ENCODE data around the gene USP31.

USP31 gene

GRCh38 chr16:23088018-23088417, 61.2 kb downstream of the USP31 start:
- no peak overlapping the region for H3K9ac ChIP-seq (ENCODE audit: low read length in 5 of 5)

GRCh38 chr16:23085949-23086348, 63.3 kb downstream of the USP31 start:
- H3K9me3 ChIP-seq (ENCODE audit: control insufficient read depth in 5 of 5, low read length in 5 of 5), result no peaks in the 10 kb centered on the region
- H3K27me3 ChIP-seq (ENCODE audit: control insufficient read depth in 5 of 5, insufficient read depth in 4 of 5, low read length in 5 of 5), result no peaks in the 10 kb centered on the region
- no peak overlapping the region for H3K27ac ChIP-seq (ENCODE audit: low read depth, low read length)
- H3K36me3 ChIP-seq (ENCODE audit: control insufficient read depth in 5 of 5, insufficient read depth in 5 of 5, low read length in 5 of 5), result peaks cover 25 to 59% (median 34%) of the 10 kb centered on the region in 5 donors
- peaks cover 0 to 4% (median 0%) of the 10 kb centered on the region in 5 donors for H3K4me1 ChIP-seq (ENCODE audit: control insufficient read depth in 5 of 5, insufficient read depth in 5 of 5, low read length in 5 of 5)
- no peak overlapping the region for H3K4me3 ChIP-seq (ENCODE audit: low read depth in 1 of 5, low read length in 5 of 5)
- H3K9ac ChIP-seq (ENCODE audit: low read length in 5 of 5), result no peak overlapping the region

More at GRCh38 chr16:23088018-23088417, 61.2 kb downstream of the USP31 start:
- Histone ChIP-seq H3K27me3 (ENCODE audit: control insufficient read depth in 5 of 5, insufficient read depth in 4 of 5, low read length in 5 of 5) (no peaks in the 10 kb centered on the region), H3K27ac (ENCODE audit: low read depth, low read length) (no peak overlapping the region), H3K9me3 (ENCODE audit: control insufficient read depth in 5 of 5, low read length in 5 of 5) (no peaks in the 10 kb centered on the region), H3K4me3 (ENCODE audit: low read depth in 1 of 5, low read length in 5 of 5) (no peak overlapping the region), H3K36me3 (ENCODE audit: control insufficient read depth in 5 of 5, insufficient read depth in 5 of 5, low read length in 5 of 5) (peaks cover 20 to 42% (median 25%) of the 10 kb centered on the region in 5 donors), H3K4me1 (ENCODE audit: control insufficient read depth in 5 of 5, insufficient read depth in 5 of 5, low read length in 5 of 5) (peaks cover 0 to 4% (median 0%) of the 10 kb centered on the region in 5 donors)

GRCh38 chr16:23082161-23082788, 67.0 kb downstream of the USP31 start:
- Histone ChIP-seq H3K4me3 (ENCODE audit: low read depth in 1 of 5, low read length in 5 of 5) (no peak overlapping the region), H3K4me1 (ENCODE audit: control insufficient read depth in 5 of 5, insufficient read depth in 5 of 5, low read length in 5 of 5) (peaks cover 0 to 14% (median 0%) of the 10 kb centered on the region in 5 donors), H3K27ac (ENCODE audit: low read depth, low read length) (no peak overlapping the region), H3K36me3 (ENCODE audit: control insufficient read depth in 5 of 5, insufficient read depth in 5 of 5, low read length in 5 of 5) (peaks cover 28 to 64% (median 45%) of the 10 kb centered on the region in 5 donors), H3K27me3 (ENCODE audit: control insufficient read depth in 5 of 5, insufficient read depth in 4 of 5, low read length in 5 of 5) (no peaks in the 10 kb centered on the region), H3K9ac (ENCODE audit: low read length in 5 of 5) (no peak overlapping the region), H3K9me3 (ENCODE audit: control insufficient read depth in 5 of 5, low read length in 5 of 5) (no peaks in the 10 kb centered on the region)

GRCh38 chr16:23081675-23082119, 67.6 kb downstream of the USP31 start:
- peaks cover 0 to 14% (median 0%) of the 10 kb centered on the region in 5 donors for H3K4me1 ChIP-seq (ENCODE audit: control insufficient read depth in 5 of 5, insufficient read depth in 5 of 5, low read length in 5 of 5)
- H3K9me3 ChIP-seq (ENCODE audit: control insufficient read depth in 5 of 5, low read length in 5 of 5), result no peaks in the 10 kb centered on the region
- no peak overlapping the region for H3K27ac ChIP-seq (ENCODE audit: low read depth, low read length)
- H3K36me3 ChIP-seq (ENCODE audit: control insufficient read depth in 5 of 5, insufficient read depth in 5 of 5, low read length in 5 of 5), result peaks cover 25 to 64% (median 47%) of the 10 kb centered on the region in 5 donors
- H3K4me3 ChIP-seq (ENCODE audit: low read depth in 1 of 5, low read length in 5 of 5), result no peak overlapping the region
- H3K9ac ChIP-seq (ENCODE audit: low read length in 5 of 5), result no peak overlapping the region
- H3K27me3 ChIP-seq (ENCODE audit: control insufficient read depth in 5 of 5, insufficient read depth in 4 of 5, low read length in 5 of 5), result no peaks in the 10 kb centered on the region

GRCh38 chr16:23080747-23081146, 68.5 kb downstream of the USP31 start:
- H3K27ac ChIP-seq (ENCODE audit: low read depth, low read length), result no peak overlapping the region
- H3K36me3 ChIP-seq (ENCODE audit: control insufficient read depth in 5 of 5, insufficient read depth in 5 of 5, low read length in 5 of 5), result peaks cover 25 to 62% (median 48%) of the 10 kb centered on the region in 5 donors

GRCh38 chr16:23080329-23080728, 68.9 kb downstream of the USP31 start:
- H3K36me3 ChIP-seq (ENCODE audit: control insufficient read depth in 5 of 5, insufficient read depth in 5 of 5, low read length in 5 of 5), result peaks cover 25 to 64% (median 48%) of the 10 kb centered on the region in 5 donors
- H3K9me3 ChIP-seq (ENCODE audit: control insufficient read depth in 5 of 5, low read length in 5 of 5), result no peaks in the 10 kb centered on the region
- H3K27me3 ChIP-seq (ENCODE audit: control insufficient read depth in 5 of 5, insufficient read depth in 4 of 5, low read length in 5 of 5), result no peaks in the 10 kb centered on the region
- H3K27ac ChIP-seq (ENCODE audit: low read depth, low read length), result no peak overlapping the region
- no peak overlapping the region for H3K9ac ChIP-seq (ENCODE audit: low read length in 5 of 5)
- peaks cover 0 to 14% (median 0%) of the 10 kb centered on the region in 5 donors for H3K4me1 ChIP-seq (ENCODE audit: control insufficient read depth in 5 of 5, insufficient read depth in 5 of 5, low read length in 5 of 5)
- no peak overlapping the region for H3K4me3 ChIP-seq (ENCODE audit: low read depth in 1 of 5, low read length in 5 of 5)

More at GRCh38 chr16:23080747-23081146, 68.5 kb downstream of the USP31 start:
- no peak overlapping the region for H3K9ac ChIP-seq (ENCODE audit: low read length in 5 of 5)
- H3K4me3 ChIP-seq (ENCODE audit: low read depth in 1 of 5, low read length in 5 of 5), result no peak overlapping the region
- H3K9me3 ChIP-seq (ENCODE audit: control insufficient read depth in 5 of 5, low read length in 5 of 5), result no peaks in the 10 kb centered on the region
- H3K27me3 ChIP-seq (ENCODE audit: control insufficient read depth in 5 of 5, insufficient read depth in 4 of 5, low read length in 5 of 5), result no peaks in the 10 kb centered on the region
- peaks cover 0 to 14% (median 0%) of the 10 kb centered on the region in 5 donors for H3K4me1 ChIP-seq (ENCODE audit: control insufficient read depth in 5 of 5, insufficient read depth in 5 of 5, low read length in 5 of 5)

GRCh38 chr16:23079675-23080301, 69.5 kb downstream of the USP31 start:
- no peak overlapping the region for H3K9ac ChIP-seq (ENCODE audit: low read length in 5 of 5)
- H3K27me3 ChIP-seq (ENCODE audit: control insufficient read depth in 5 of 5, insufficient read depth in 4 of 5, low read length in 5 of 5), result no peaks in the 10 kb centered on the region
- H3K27ac ChIP-seq (ENCODE audit: low read depth, low read length), result no peak overlapping the region
- H3K4me3 ChIP-seq (ENCODE audit: low read depth in 1 of 5, low read length in 5 of 5), result no peak overlapping the region
- H3K9me3 ChIP-seq (ENCODE audit: control insufficient read depth in 5 of 5, low read length in 5 of 5), result no peaks in the 10 kb centered on the region
- peaks cover 0 to 14% (median 0%) of the 10 kb centered on the region in 5 donors for H3K4me1 ChIP-seq (ENCODE audit: control insufficient read depth in 5 of 5, insufficient read depth in 5 of 5, low read length in 5 of 5)
- peaks cover 20 to 62% (median 47%) of the 10 kb centered on the region in 5 donors for H3K36me3 ChIP-seq (ENCODE audit: control insufficient read depth in 5 of 5, insufficient read depth in 5 of 5, low read length in 5 of 5)

GRCh38 chr16:23074423-23074822, 74.8 kb downstream of the USP31 start:
- Histone ChIP-seq H3K9ac (ENCODE audit: low read length in 5 of 5) (no peak overlapping the region), H3K9me3 (ENCODE audit: control insufficient read depth in 5 of 5, low read length in 5 of 5) (no peaks in the 10 kb centered on the region), H3K27ac (ENCODE audit: low read depth, low read length) (no peak overlapping the region), H3K36me3 (ENCODE audit: control insufficient read depth in 5 of 5, insufficient read depth in 5 of 5, low read length in 5 of 5) (peaks cover 7 to 45% (median 30%) of the 10 kb centered on the region in 5 donors), H3K4me1 (ENCODE audit: control insufficient read depth in 5 of 5, insufficient read depth in 5 of 5, low read length in 5 of 5) (peaks cover 0 to 19% (median 15%) of the 10 kb centered on the region in 5 donors), H3K27me3 (ENCODE audit: control insufficient read depth in 5 of 5, insufficient read depth in 4 of 5, low read length in 5 of 5) (no peaks in the 10 kb centered on the region), H3K4me3 (ENCODE audit: low read depth in 1 of 5, low read length in 5 of 5) (no peak overlapping the region)

- no peaks in the 10 kb centered on the region for H3K9me3 ChIP-seq (ENCODE audit: control insufficient read depth in 5 of 5, low read length in 5 of 5)
- peaks cover 0 to 18% (median 15%) of the 10 kb centered on the region in 5 donors for H3K4me1 ChIP-seq (ENCODE audit: control insufficient read depth in 5 of 5, insufficient read depth in 5 of 5, low read length in 5 of 5)
- H3K27me3 ChIP-seq (ENCODE audit: control insufficient read depth in 5 of 5, insufficient read depth in 4 of 5, low read length in 5 of 5), result no peaks in the 10 kb centered on the region
- H3K4me3 ChIP-seq (ENCODE audit: low read depth in 1 of 5, low read length in 5 of 5), result no peak overlapping the region
- peaks cover 0 to 50% (median 36%) of the 10 kb centered on the region in 5 donors for H3K36me3 ChIP-seq (ENCODE audit: control insufficient read depth in 5 of 5, insufficient read depth in 5 of 5, low read length in 5 of 5)
- H3K9ac ChIP-seq (ENCODE audit: low read length in 5 of 5), result no peak overlapping the region
- H3K27ac ChIP-seq (ENCODE audit: low read depth, low read length), result no peak overlapping the region
These were observed 76.3 kb downstream of the USP31 start for GRCh38 chr16:23072769-23073549.

Data from subcutaneous abdominal adipose tissue (tissue), 5 donors.